CD4-positive, CD25-positive, alpha-beta regulatory T cell (primary cell): ENCODE measurements around the gene MYO3B. TPM values are rescaled to one million over a fixed set of nuclear protein-coding genes. Genes with fewer than 3 reads are reported as not detected.

Experiments
- ATAC-seq, 2 donors: fragments of 150-1000 bp; cut with Tn5 transposase; one replicate each; pipeline ENCODE4 v1.10.0; 2021; ENCODE audit warnings: low read depth in 2 of 2, moderate number of reproducible peaks in 2 of 2, moderate library complexity in 1 of 2
- DNase-seq, 3 donors: peaks; one replicate each; pipeline versions ENCODE4 v3.0.0 to v3.0.0-alpha.2; 2012 to 2022; ENCODE audit warnings: mixed read lengths in 1 of 3
- H3K27ac ChIP-seq: one replicate; pipeline ENCODE4 v1.7.0; 2013; ENCODE audit warnings: mild to moderate bottlenecking, low read length; ENCODE audit not compliant: insufficient read depth, poor library complexity, severe bottlenecking
- H3K27me3 ChIP-seq: one replicate; pipeline ENCODE4 v1.7.0; 2013; ENCODE audit warnings: low read length; ENCODE audit not compliant: control insufficient read depth, insufficient read depth
- H3K36me3 ChIP-seq: one replicate; pipeline ENCODE4 v1.7.0; 2013; ENCODE audit warnings: mild to moderate bottlenecking, low read length, moderate library complexity; ENCODE audit not compliant: control insufficient read depth, insufficient read depth
- H3K4me1 ChIP-seq: 2 replicates; pipeline ENCODE4 v1.7.0; 2013; ENCODE audit warnings: mild to moderate bottlenecking, low read length; ENCODE audit not compliant: insufficient read depth, control insufficient read depth, poor library complexity, severe bottlenecking
- H3K4me3 ChIP-seq: one replicate; pipeline ENCODE4 v1.7.0; 2013; ENCODE audit warnings: low read depth, mild to moderate bottlenecking, low read length, moderate library complexity
- H3K9me3 ChIP-seq, 2 experiments: 1 replicate in 1 of 2; 2 replicates in 1 of 2; pipeline ENCODE4 v1.7.0; 2013; ENCODE audit warnings: low read length in 2 of 2, mild to moderate bottlenecking in 1 of 2, moderate library complexity in 1 of 2; ENCODE audit not compliant: control insufficient read depth in 2 of 2
- H3K27ac Mint-ChIP-seq, 3 donors: one replicate each; pipeline ENCODE4 v1.8.0; 2020 to 2022; ENCODE audit warnings: mild to moderate bottlenecking in 3 of 3, mixed read lengths in 3 of 3, moderate library complexity in 2 of 3
- H3K27me3 Mint-ChIP-seq: one replicate; pipeline ENCODE4 v1.8.0; 2022; ENCODE audit warnings: mild to moderate bottlenecking, mixed read lengths
- H3K36me3 Mint-ChIP-seq: one replicate; pipeline ENCODE4 v1.8.0; 2020; ENCODE audit warnings: mixed read lengths
- H3K4me1 Mint-ChIP-seq, 4 donors: one replicate each; pipeline ENCODE4 v1.8.0; 2020 to 2022; ENCODE audit warnings: mixed read lengths in 4 of 4, mild to moderate bottlenecking in 1 of 4
- H3K4me3 Mint-ChIP-seq, 4 donors: one replicate each; pipeline ENCODE4 v1.8.0; 2020 to 2022; ENCODE audit warnings: mild to moderate bottlenecking in 4 of 4, mixed read lengths in 4 of 4, moderate library complexity in 3 of 4
- H3K9me3 Mint-ChIP-seq, 7 donors: one replicate each; pipeline ENCODE4 v1.8.0; 2020 to 2022; ENCODE audit warnings: mixed read lengths in 7 of 7, mild to moderate bottlenecking in 3 of 7, moderate library complexity in 2 of 7
- polyA plus RNA-seq, 4 donors: library from polyadenylated mRNA; unstranded; fragments of 300-500 nt; fragmentation: Illumina TruSeq; gene quantifications; one replicate each; pipeline ENCODE4 v1.2.3, GENCODE V29; 2021
- total RNA-seq: library from RNA; stranded (reverse); gene quantifications from one replicate; pipeline ENCODE4 v1.2.3, GENCODE V29; 2022

The MYO3B gene
- total and polyA plus RNA-seq, 5 donors from 2014 or later, result not detected

DNA sequence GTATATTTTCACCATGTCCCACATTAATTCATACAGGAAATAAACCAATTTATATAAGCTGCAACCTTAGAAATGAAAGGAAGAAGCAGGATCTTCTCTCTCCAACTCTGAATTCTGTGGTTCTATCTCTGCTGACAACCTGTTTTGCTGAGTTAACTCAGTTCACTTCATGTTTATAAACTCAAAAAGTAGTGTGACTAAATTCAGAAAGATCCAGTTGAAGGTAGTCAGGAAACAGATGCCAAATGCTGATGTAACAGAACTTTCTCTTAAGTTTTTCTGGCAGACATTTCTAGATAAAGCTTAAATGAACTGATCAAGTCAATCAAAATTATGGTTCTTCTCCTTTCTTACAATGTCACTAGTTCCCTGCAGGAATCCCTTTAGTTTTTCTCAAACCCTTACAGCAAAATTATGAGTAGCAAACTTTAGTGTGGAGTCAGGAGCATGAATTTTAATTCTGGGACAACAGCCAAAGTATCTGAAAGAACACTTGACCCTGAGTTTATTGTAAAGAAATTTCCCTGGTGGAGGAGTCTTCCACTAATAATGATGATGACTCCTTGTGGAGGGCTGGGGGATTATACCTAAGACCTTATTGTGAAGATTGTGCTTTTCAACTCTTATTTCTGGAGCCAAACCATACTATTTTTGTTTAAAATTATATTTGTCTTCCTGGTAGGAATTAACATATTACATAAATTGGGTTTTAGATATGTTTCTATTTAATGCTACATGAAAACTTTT, 216.9 kb downstream of the MYO3B start:
- Histone ChIP-seq H3K4me3 (no peak overlapping the region), H3K27ac (no peak overlapping the region), H3K9me3 (no peaks in the 10 kb centered on the region), H3K36me3 (no peaks in the 10 kb centered on the region), H3K27me3 (peaks cover 12% of the 10 kb centered on the region), H3K4me1 (no peaks in the 10 kb centered on the region)
- H3K27ac Mint-ChIP-seq, result no peak overlapping the region
- ATAC-seq, result no peak
- DNase-seq, result no peak
- no peak overlapping the region for H3K4me3 Mint-ChIP-seq
- peaks cover 31% of the 10 kb centered on the region for H3K27me3 Mint-ChIP-seq
- no peaks in the 10 kb centered on the region for H3K9me3 Mint-ChIP-seq
- no peaks in the 10 kb centered on the region for H3K4me1 Mint-ChIP-seq
- no peaks in the 10 kb centered on the region for H3K36me3 Mint-ChIP-seq

DNA sequence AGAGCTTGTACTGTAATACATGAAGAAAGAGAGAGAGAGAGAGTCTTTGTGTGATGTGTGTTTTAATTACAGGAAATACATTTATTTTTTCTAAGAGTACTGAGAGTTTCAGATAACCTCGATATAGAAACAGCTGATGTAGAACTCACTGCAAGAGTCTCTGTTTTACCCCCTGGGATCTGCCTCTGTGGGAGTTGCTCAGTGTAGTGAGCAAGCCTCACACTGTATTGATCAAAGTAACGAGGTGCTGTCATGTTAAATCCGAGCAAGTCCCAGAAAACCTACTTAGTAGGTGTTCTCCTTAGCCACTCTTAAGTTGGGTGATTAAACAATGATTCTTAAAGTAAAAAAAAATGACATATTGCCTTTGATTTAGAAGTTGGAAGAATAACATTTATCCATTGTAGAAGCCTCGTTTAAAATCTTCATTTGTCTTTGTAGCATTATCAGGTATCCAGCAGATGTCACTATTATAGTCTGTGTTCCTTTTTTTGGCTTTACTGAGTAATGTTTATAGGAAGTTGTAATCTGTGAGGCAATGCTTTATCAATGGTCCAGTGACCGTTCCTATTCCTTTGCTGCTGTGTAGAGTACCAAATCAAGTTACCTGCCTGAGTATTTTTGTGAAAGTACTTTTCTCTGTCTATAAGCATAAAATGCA, 219.0 kb downstream of the MYO3B start:
- ATAC-seq (no peak), DNase-seq (peak in 1 of 3 donors; percentile 6)
- H3K36me3 ChIP-seq, result no peaks in the 10 kb centered on the region
- Mint-ChIP-seq H3K36me3 (no peaks in the 10 kb centered on the region), H3K9me3 (peaks cover 0 to 1% (median 0%) of the 10 kb centered on the region in 7 donors), H3K27me3 (peaks cover 29% of the 10 kb centered on the region), H3K4me1 (no peaks in the 10 kb centered on the region), H3K27ac (no peak overlapping the region), H3K4me3 (no peak overlapping the region)
- H3K27me3 ChIP-seq, result peaks cover 12% of the 10 kb centered on the region
- no peak overlapping the region for H3K27ac ChIP-seq
- H3K4me3 ChIP-seq, result no peak overlapping the region
- no peaks in the 10 kb centered on the region for H3K9me3 ChIP-seq
- H3K4me1 ChIP-seq, result no peaks in the 10 kb centered on the region

DNA sequence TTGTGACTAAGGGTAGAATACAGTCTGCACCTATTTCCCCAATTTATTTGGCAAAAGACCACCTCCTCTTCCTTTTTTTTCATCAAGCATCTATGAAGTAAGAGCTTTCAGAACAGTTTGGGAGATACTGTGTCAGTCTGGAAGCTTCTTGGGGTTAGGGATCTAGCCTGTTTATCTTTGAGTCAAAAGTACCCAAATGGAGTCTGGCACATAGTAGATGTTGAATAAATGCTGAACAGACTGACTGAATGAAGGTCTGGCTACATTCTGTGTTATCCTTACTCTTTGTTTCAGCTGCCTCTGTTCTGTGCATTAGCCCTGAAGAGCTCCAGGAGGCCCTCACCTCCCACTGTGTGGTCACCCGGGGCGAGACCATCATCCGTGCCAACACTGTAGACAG, 223.2 kb downstream of the MYO3B start:
- H3K4me3 ChIP-seq, result no peak overlapping the region
- H3K27me3 Mint-ChIP-seq, result peaks cover 12% of the 10 kb centered on the region
- no peaks in the 10 kb centered on the region for H3K36me3 Mint-ChIP-seq
- H3K4me3 Mint-ChIP-seq, result no peak overlapping the region
- no peak overlapping the region for H3K27ac Mint-ChIP-seq
- H3K4me1 Mint-ChIP-seq, result no peaks in the 10 kb centered on the region
- H3K9me3 Mint-ChIP-seq, result peaks cover 0 to 1% (median 0%) of the 10 kb centered on the region in 7 donors
- H3K36me3 ChIP-seq, result no peaks in the 10 kb centered on the region
- no peaks in the 10 kb centered on the region for H3K4me1 ChIP-seq
- DNase-seq (no peak), ATAC-seq (no peak)
- peaks cover 5% of the 10 kb centered on the region for H3K27me3 ChIP-seq
- no peaks in the 10 kb centered on the region for H3K9me3 ChIP-seq
- no peak overlapping the region for H3K27ac ChIP-seq

DNA sequence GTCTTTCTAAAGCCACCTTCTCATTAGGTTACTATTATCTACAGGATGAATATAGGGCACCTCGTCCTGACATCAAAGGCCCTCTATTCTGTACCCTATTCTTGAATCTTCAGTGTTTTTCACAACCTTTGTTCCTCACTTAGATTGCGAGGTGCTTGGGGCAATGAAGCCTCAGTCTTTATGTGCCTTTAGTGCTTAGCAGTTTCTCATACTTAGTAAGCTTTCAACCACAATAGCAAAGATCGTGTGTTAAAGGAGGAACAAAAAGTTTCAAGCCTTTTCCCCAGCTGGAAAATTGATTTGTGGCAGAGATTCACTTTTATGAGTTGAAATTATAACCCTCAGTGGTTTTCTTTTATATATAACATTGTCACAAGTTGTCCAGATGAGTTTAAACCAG, 226.9 kb downstream of the MYO3B start:
- H3K4me3 ChIP-seq, result no peak overlapping the region
- H3K36me3 Mint-ChIP-seq, result no peaks in the 10 kb centered on the region
- peaks cover 0 to 6% (median 5%) of the 10 kb centered on the region in 4 donors for H3K4me1 Mint-ChIP-seq
- no peak overlapping the region for H3K27ac Mint-ChIP-seq
- H3K4me1 ChIP-seq, result peaks cover 5% of the 10 kb centered on the region
- no peaks in the 10 kb centered on the region for H3K36me3 ChIP-seq
- H3K27me3 Mint-ChIP-seq, result peaks cover 12% of the 10 kb centered on the region
- H3K27ac ChIP-seq, result no peak overlapping the region
- ATAC-seq, result no peak
- H3K27me3 ChIP-seq, result peaks cover 8% of the 10 kb centered on the region
- no peak for DNase-seq
- H3K4me3 Mint-ChIP-seq, result no peak overlapping the region
- peaks cover 0 to 1% (median 0%) of the 10 kb centered on the region in 7 donors for H3K9me3 Mint-ChIP-seq
- no peaks in the 10 kb centered on the region for H3K9me3 ChIP-seq

DNA sequence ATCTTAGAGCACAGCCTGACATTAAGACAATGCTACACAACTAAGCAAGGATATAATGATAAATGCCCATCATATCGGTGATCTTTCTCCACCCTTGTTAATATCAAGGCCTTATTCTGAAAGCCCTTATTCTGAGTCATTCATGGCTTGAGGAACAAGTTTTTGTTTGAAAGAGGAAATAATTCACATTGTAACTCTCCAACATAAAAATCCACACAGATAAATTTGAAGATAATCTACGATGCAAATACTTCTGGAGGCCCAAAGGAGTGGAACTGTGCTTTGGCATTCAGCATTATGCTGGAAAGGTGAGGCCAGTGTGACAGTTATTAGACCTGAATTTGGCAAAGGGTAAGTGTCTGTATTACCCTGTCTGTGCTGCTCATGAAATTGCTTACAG, 227.4 kb downstream of the MYO3B start:
- no peak overlapping the region for H3K27ac Mint-ChIP-seq
- no peak overlapping the region for H3K4me3 Mint-ChIP-seq
- H3K9me3 Mint-ChIP-seq, result peaks cover 0 to 1% (median 0%) of the 10 kb centered on the region in 7 donors
- ATAC-seq, result no peak
- Histone ChIP-seq H3K9me3 (no peaks in the 10 kb centered on the region), H3K4me3 (no peak overlapping the region), H3K4me1 (peaks cover 5% of the 10 kb centered on the region), H3K27ac (no peak overlapping the region), H3K27me3 (peaks cover 8% of the 10 kb centered on the region), H3K36me3 (no peaks in the 10 kb centered on the region)
- H3K36me3 Mint-ChIP-seq, result no peaks in the 10 kb centered on the region
- no peak for DNase-seq
- H3K27me3 Mint-ChIP-seq, result peaks cover 10% of the 10 kb centered on the region
- H3K4me1 Mint-ChIP-seq, result peaks cover 0 to 6% (median 5%) of the 10 kb centered on the region in 4 donors

DNA sequence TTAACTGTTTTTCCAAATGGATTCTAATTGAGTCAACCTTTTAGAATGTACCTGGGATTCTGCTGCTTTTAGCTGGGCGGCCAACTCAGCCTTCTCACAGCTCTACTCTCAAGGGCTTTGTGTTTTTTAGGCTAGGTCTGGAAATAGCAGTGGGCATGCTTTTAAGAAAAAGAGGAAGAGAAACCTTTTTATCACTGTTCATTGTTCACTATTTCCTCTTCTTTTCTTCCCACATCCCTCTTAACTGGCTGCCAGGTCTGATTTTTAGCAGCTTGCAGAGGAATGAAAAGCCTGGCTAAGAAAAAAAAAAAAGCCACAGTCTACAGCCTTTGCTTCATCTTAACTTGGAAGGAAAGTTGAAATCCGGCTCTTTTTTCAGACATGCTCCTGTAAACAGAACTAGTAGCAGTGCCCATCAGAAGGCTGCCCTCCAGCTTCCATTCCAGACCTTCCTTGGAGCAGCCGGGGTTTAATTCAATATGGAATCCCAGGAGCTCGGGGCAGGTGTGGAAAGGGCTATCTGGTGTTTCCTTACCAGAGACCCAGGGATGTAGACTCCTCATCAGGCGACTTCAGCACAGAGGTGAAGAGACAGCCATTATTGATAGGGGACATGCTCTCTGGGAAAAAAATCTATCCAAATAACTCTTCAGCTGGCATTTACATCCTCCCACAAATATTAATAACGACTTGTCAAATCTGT, 230.7 kb downstream of the MYO3B start:
- Mint-ChIP-seq H3K9me3 (peaks cover 0 to 3% (median 0%) of the 10 kb centered on the region in 7 donors), H3K27me3 (peaks cover 24% of the 10 kb centered on the region), H3K27ac (no peak overlapping the region), H3K36me3 (no peaks in the 10 kb centered on the region), H3K4me1 (peaks cover 0 to 6% (median 5%) of the 10 kb centered on the region in 4 donors), H3K4me3 (peak overlapping the region in 2 of 4 donors; percentile 2 to 74)
- no peak overlapping the region for H3K27ac ChIP-seq
- no peaks in the 10 kb centered on the region for H3K9me3 ChIP-seq
- peaks cover 5% of the 10 kb centered on the region for H3K4me1 ChIP-seq
- DNase-seq (no peak), ATAC-seq (no peak)
- H3K4me3 ChIP-seq, result no peak overlapping the region
- H3K36me3 ChIP-seq, result no peaks in the 10 kb centered on the region
- peaks cover 8% of the 10 kb centered on the region for H3K27me3 ChIP-seq

DNA sequence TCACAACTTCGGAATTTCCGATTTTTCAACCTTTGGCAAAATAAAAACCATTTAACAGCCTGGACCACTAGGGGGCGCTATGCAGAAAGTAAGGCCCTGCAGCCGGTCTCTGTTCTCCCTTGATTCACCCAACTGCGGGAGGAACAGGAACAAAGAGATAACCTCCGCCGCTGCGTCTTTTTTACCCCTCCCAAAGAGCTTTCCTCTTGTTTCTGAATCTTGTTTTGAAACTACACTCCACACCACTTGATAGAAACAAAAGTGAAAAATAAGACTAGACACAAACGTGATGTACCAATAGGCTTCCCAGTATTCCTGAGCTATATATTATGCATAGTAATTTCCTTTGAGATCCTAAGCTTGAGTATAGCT, 231.2 kb downstream of the MYO3B start:
- no peaks in the 10 kb centered on the region for H3K9me3 ChIP-seq
- H3K36me3 Mint-ChIP-seq, result no peaks in the 10 kb centered on the region
- peaks cover 8% of the 10 kb centered on the region for H3K27me3 ChIP-seq
- H3K4me3 Mint-ChIP-seq, result peak overlapping the region in 2 of 4 donors; percentile 2 to 74
- peaks cover 0 to 6% (median 5%) of the 10 kb centered on the region in 4 donors for H3K4me1 Mint-ChIP-seq
- H3K4me3 ChIP-seq, result no peak overlapping the region
- H3K9me3 Mint-ChIP-seq, result peaks cover 0 to 3% (median 0%) of the 10 kb centered on the region in 7 donors
- H3K27ac ChIP-seq, result no peak overlapping the region
- ATAC-seq (peak; percentile 39 to 43), DNase-seq (peak; percentile 40 to 79 (median 58))
- H3K27ac Mint-ChIP-seq, result no peak overlapping the region
- no peaks in the 10 kb centered on the region for H3K36me3 ChIP-seq
- H3K27me3 Mint-ChIP-seq, result peaks cover 24% of the 10 kb centered on the region
- H3K4me1 ChIP-seq, result peaks cover 5% of the 10 kb centered on the region
